K562 (cell line): ENCODE results near the gene JUND. TPM values are rescaled to one million over a fixed set of nuclear protein-coding genes. Genes with fewer than 3 reads are reported as not detected.

ENCODE experiments used
- CBX2 ChIP-seq: fragments of 200-600 bp; sonication (generic); IDR thresholded peaks from one replicate; pipeline ENCODE4 v1.6.1; 2012; ENCODE audit warnings: mild to moderate bottlenecking, low read length, inconsistent platforms; ENCODE audit not compliant: insufficient read depth, poor library complexity, severe bottlenecking
- CREB1 ChIP-seq, 2 experiments: sonication (generic) in 1 of 2; formaldehyde crosslinking in 1 of 2; IDR thresholded peaks; 2 replicates each; pipeline versions ENCODE4 v1.6.1 to v1.8.0; 2012 to 2022; ENCODE audit warnings: inconsistent platforms in 1 of 2, mild to moderate bottlenecking in 1 of 2, missing genetic modification reagents in 1 of 2, moderate library complexity in 1 of 2
- CREB3L1 ChIP-seq: fragments of 450-650 bp; IDR thresholded peaks from 2 replicates; pipeline ENCODE4 v1.6.1; 2014; ENCODE audit warnings: low read depth, mild to moderate bottlenecking, moderate library complexity, borderline replicate concordance
- ELF2 ChIP-seq: fragments of 250-450 bp; sonication (Bioruptor Pico); IDR thresholded peaks from 2 replicates; pipeline ENCODE4 v1.5.0; 2021; ENCODE audit warnings: mild to moderate bottlenecking
- HCFC1 ChIP-seq: IDR thresholded peaks from 2 replicates; pipeline ENCODE4 v1.6.1; 2012; ENCODE audit warnings: low read depth, low read length, improper control_type of control experiment
- ID3 ChIP-seq, 2 experiments: fragments of 250-450 bp in 1 of 2; fragments of 450-650 bp in 1 of 2; sonication (Bioruptor Pico) in 1 of 2; IDR thresholded peaks; 2 replicates each; pipeline versions ENCODE4 v1.6.1 to v1.8.0; 2016 to 2021; ENCODE audit warnings: mild to moderate bottlenecking in 2 of 2, moderate library complexity in 2 of 2, missing compliant biosample characterization in 1 of 2, missing genetic modification characterization in 1 of 2
- JUN ChIP-seq, 2 experiments: sonication (generic) in 1 of 2; formaldehyde crosslinking in 1 of 2; IDR thresholded peaks; 2 replicates each; pipeline versions ENCODE4 v1.6.1 to v1.8.0; 2012 to 2022; ENCODE audit warnings: borderline replicate concordance in 2 of 2, mild to moderate bottlenecking in 2 of 2, improper control_type of control experiment in 1 of 2, low read depth in 1 of 2, low read length in 1 of 2, missing genetic modification reagents in 1 of 2
- MNT ChIP-seq, 2 experiments: fragments of 450-650 bp; conservative IDR thresholded peaks; 2 replicates each; pipeline ENCODE4 v1.6.1; 2017; ENCODE audit warnings: mild to moderate bottlenecking in 2 of 2, moderate library complexity in 2 of 2
- RFX1 ChIP-seq: fragments of 450-650 bp; IDR thresholded peaks from 2 replicates; pipeline ENCODE4 v1.6.1; 2016; ENCODE audit warnings: mild to moderate bottlenecking, moderate library complexity
- ZBTB40 ChIP-seq, 2 experiments: fragments of 450-650 bp in 1 of 2; sonication (generic) in 1 of 2; formaldehyde crosslinking in 1 of 2; IDR thresholded peaks; 2 replicates each; pipeline versions ENCODE4 v1.7.1 to v1.9.0; 2016 to 2022; ENCODE audit warnings: inconsistent platforms in 1 of 2, mild to moderate bottlenecking in 1 of 2, missing genetic modification reagents in 1 of 2
- polyA plus RNA-seq, 8 experiments: library from polyadenylated mRNA; depleted of rRNA in 4 of 8; stranded (reverse) in 5 of 8; unstranded in 3 of 8; fragments of >200 nt; fragmentation: Nextera tagmentation in 2 of 8; fragmentation: Illumina TruSeq in 1 of 8; extraction: Ambion mirVana in 2 of 8; extraction: Trizol in 1 of 8; gene quantifications; 2 replicates each; pipeline versions ENCODE4 v1.2.1 to v1.2.3, GENCODE V29; 2011 to 2014; ENCODE audit warnings: inconsistent platforms in 1 of 8, missing spikeins in 1 of 8
- total RNA-seq, 7 experiments: library from RNA; depleted of rRNA in 6 of 7; stranded (reverse); fragments of >200 nt in 6 of 7; fragmentation: Illumina TruSeq in 2 of 7; extraction: Trizol in 2 of 7; gene quantifications; 2 replicates each; pipeline versions ENCODE4 v1.2.1 to v1.2.3, GENCODE V29; 2011 to 2021; ENCODE audit warnings: low replicate concordance in 1 of 7

The JUND gene
- total and polyA plus RNA-seq, 9 of the 15 experiments (the other 6 are each of a cell fraction or from before 2014, with no cell fraction given), result 6.4 to 286 (median 42.3) TPM

- TF ChIP-seq ZBTB40 (IDR thresholded peaks at IDR 0.05), result no peak
- no peak for TF ChIP-seq ZBTB40 (CRISPR knock-in tag; IDR thresholded peaks at IDR 0.05)
- TF ChIP-seq RFX1, result no peak
- TF ChIP-seq MNT (conservative IDR thresholded peaks at IDR 0.05), result peak; percentile 48; a peak in 3 of 4 replicates
- TF ChIP-seq ELF2 (CRISPR knock-in tag), result no peak
- peak; percentile 30; the same call in 1 of the 2 replicates for TF ChIP-seq CREB3L1
- 0 out of 2 replicates have a peak, but pooled peaks have one; percentile 12 for TF ChIP-seq JUN (IDR thresholded peaks at IDR 0.05; ENCODE audit: borderline replicate concordance, low read depth, low read length)
- TF ChIP-seq JUN (CRISPR knock-in tag; IDR thresholded peaks at IDR 0.05; ENCODE audit: borderline replicate concordance), result no peak
- peak; percentile 7; the same call in 1 of the 2 replicates for TF ChIP-seq CREB1 (IDR thresholded peaks at IDR 0.05)
- TF ChIP-seq CREB1 (CRISPR knock-in tag; IDR thresholded peaks at IDR 0.05), result no peak
- TF ChIP-seq ID3 (CRISPR knock-in tag; IDR thresholded peaks at IDR 0.05), result no peak
- TF ChIP-seq ID3 (tag; IDR thresholded peaks at IDR 0.05), result peak; percentile 81; the same call in 1 of the 2 replicates
- TF ChIP-seq CBX2, result no peak
- TF ChIP-seq HCFC1, result 0 out of 2 replicates have a peak, but pooled peaks have one; percentile 16
These were observed 11.6 kb upstream of the JUND start (continued) for GRCh38 chr19:18292810-18293641.
